Glomerular visceral epithelial cell (primary cell): ENCODE data around the gene RBMY1B.
"Not testable (repeated sequence)": the region's sequence is repeated elsewhere in the genome, so short reads cannot be mapped to it uniquely, and the experiment has no call there.

Source experiments
- DNase-seq: peaks from one replicate; pipeline ENCODE4 v3.0.0-alpha.2; 2016; ENCODE audit errors: extremely low spot score

Gene RBMY1B

GRCh38 chrY:21511038-21511437, at the start of gene RBMY1B:
RBMY1B (plus strand) TSS chrY:21511338; CDS start chrY:21513351, 2,013 bp downstream.
- not testable (repeated sequence) for DNase-seq

- DNase-seq: not testable (repeated sequence)
Observed at GRCh38 chrY:21462915-21463314, 48.2 kb upstream of the RBMY1B start.

GRCh38 chrY:21482967-21483366, 28.2 kb upstream of the RBMY1B start:
- no peak for DNase-seq

- DNase-seq: not testable (repeated sequence)
Observed at GRCh38 chrY:21534579-21534978, 23.4 kb downstream of the RBMY1B start, which contains the start of gene RBMY1A1. RBMY1A1 (plus strand) TSS chrY:21534879; CDS start chrY:21536892, 2,013 bp downstream.

GRCh38 chrY:21559316-21559984, 48.3 kb downstream of the RBMY1B start:
- DNase-seq: not testable (repeated sequence)
